K562 (cell line): Measurements from ENCODE around the gene MAGIX. TPM values are rescaled to one million over a fixed set of nuclear protein-coding genes. Genes with fewer than 3 reads are reported as not detected.
A peak's percentile ranks its signal among the peaks of the same experiment; 100 is the strongest.

Experiments
- CBX1 ChIP-seq: sonication (generic); IDR thresholded peaks from 2 replicates; pipeline ENCODE4 v1.6.1; 2016; ENCODE audit warnings: antibody characterized with exemption, low read depth, mild to moderate bottlenecking
- CEBPB ChIP-seq: fragments of 450-650 bp; IDR thresholded peaks from 2 replicates; pipeline ENCODE4 v1.6.1; 2016; ENCODE audit warnings: missing genetic modification characterization, missing compliant biosample characterization
- ERF ChIP-seq: fragments of 450-650 bp; formaldehyde crosslinking; IDR thresholded peaks from 2 replicates; pipeline ENCODE4 v1.4.0; 2020; ENCODE audit warnings: mild to moderate bottlenecking, mixed read lengths
- ESRRA ChIP-seq: fragments of 450-650 bp; IDR thresholded peaks from 2 replicates; pipeline ENCODE4 v1.6.1; 2014; ENCODE audit warnings: low read depth, mild to moderate bottlenecking, moderate library complexity, borderline replicate concordance
- ETV1 ChIP-seq: fragments of 450-650 bp; conservative IDR thresholded peaks from 2 replicates; pipeline ENCODE4 v1.6.1; 2016; ENCODE audit warnings: missing genetic modification characterization, control low read depth, low read depth, missing compliant biosample characterization
- GATAD2B ChIP-seq: fragments of 450-650 bp; IDR thresholded peaks from 2 replicates; pipeline ENCODE4 v1.6.1; 2017; ENCODE audit warnings: mild to moderate bottlenecking, borderline replicate concordance
- KDM5B ChIP-seq: fragments of 200-600 bp; sonication (generic); IDR thresholded peaks from 2 replicates; pipeline ENCODE4 v1.6.1; 2012; ENCODE audit warnings: low read depth, mild to moderate bottlenecking, moderate library complexity, low read length, control low read depth, inconsistent platforms; ENCODE audit not compliant: insufficient replicate concordance
- MECOM ChIP-seq: fragments of 250-450 bp; sonication (Bioruptor Pico); IDR thresholded peaks from 2 replicates; pipeline ENCODE4 v1.8.0; 2022; ENCODE audit warnings: inconsistent platforms
- NR2F6 ChIP-seq: fragments of 450-650 bp; formaldehyde crosslinking; IDR thresholded peaks from 2 replicates; pipeline ENCODE4 v1.4.0; 2020; ENCODE audit warnings: mild to moderate bottlenecking
- NUFIP1 ChIP-seq: fragments of 450-650 bp; IDR thresholded peaks from 2 replicates; pipeline ENCODE4 v1.6.1; 2018; ENCODE audit not compliant: partially characterized antibody
- PHF8 ChIP-seq: fragments of 200-600 bp; sonication (generic); IDR thresholded peaks from 2 replicates; pipeline ENCODE4 v1.6.1; 2012; ENCODE audit warnings: mixed run types, mild to moderate bottlenecking, inconsistent platforms, low read length, moderate library complexity, borderline replicate concordance
- POLR2B ChIP-seq: fragments of 450-650 bp; IDR thresholded peaks from 2 replicates; pipeline ENCODE4 v1.6.1; 2018; ENCODE audit warnings: low read depth; ENCODE audit not compliant: partially characterized antibody
- POLR2H ChIP-seq: IDR thresholded peaks from 2 replicates; pipeline ENCODE4 v1.6.1; 2016; ENCODE audit warnings: missing genetic modification characterization, low read depth, mild to moderate bottlenecking, control low read depth, missing compliant biosample characterization, moderate library complexity
- RB1 ChIP-seq: fragments of 450-650 bp; IDR thresholded peaks from 2 replicates; pipeline ENCODE4 v1.6.1; 2017; ENCODE audit warnings: low read depth, mild to moderate bottlenecking
- REST ChIP-seq, 2 experiments: fragments of 450-650 bp; formaldehyde crosslinking in 1 of 2; IDR thresholded peaks; 2 replicates each; pipeline versions ENCODE4 v1.4.0 to v1.6.1; 2014 to 2020; ENCODE audit warnings: mild to moderate bottlenecking in 2 of 2, borderline replicate concordance in 1 of 2, low read depth in 1 of 2
- SIN3A ChIP-seq, 2 experiments: fragments of 150-350 bp in 1 of 2; IDR thresholded peaks; 2 replicates each; pipeline ENCODE4 v1.6.1; 2011 to 2016; ENCODE audit warnings: borderline replicate concordance in 2 of 2, low read depth in 2 of 2, low read length in 2 of 2, mild to moderate bottlenecking in 2 of 2, moderate library complexity in 2 of 2; ENCODE audit not compliant: control insufficient read depth in 1 of 2
- STAT5A ChIP-seq: IDR thresholded peaks from 2 replicates; pipeline ENCODE4 v1.6.1; 2012; ENCODE audit warnings: low read length, inconsistent platforms, borderline replicate concordance
- TARDBP ChIP-seq: fragments of 450-650 bp; IDR thresholded peaks from 2 replicates; pipeline ENCODE4 v1.6.1; 2016
- THAP7 ChIP-seq: fragments of 250-450 bp; sonication (Bioruptor Pico); IDR thresholded peaks from 2 replicates; pipeline ENCODE4 v1.5.0; 2021
- ZBTB8A ChIP-seq: fragments of 450-650 bp; IDR thresholded peaks from 2 replicates; pipeline ENCODE4 v1.6.1; 2018; ENCODE audit warnings: mild to moderate bottlenecking, moderate library complexity; ENCODE audit not compliant: partially characterized antibody
- ZEB2 ChIP-seq: fragments of 450-650 bp; IDR thresholded peaks from 2 replicates; pipeline ENCODE4 v1.6.1; 2016
- ZNF584 ChIP-seq: fragments of 200-800 bp; sonication (Bioruptor generic); IDR thresholded peaks from 2 replicates; pipeline ENCODE4 v1.6.1; 2016; ENCODE audit warnings: low read depth, mild to moderate bottlenecking, missing genetic modification characterization, missing compliant biosample characterization
- polyA plus RNA-seq, 8 experiments: library from polyadenylated mRNA; depleted of rRNA in 4 of 8; stranded (reverse) in 5 of 8; unstranded in 3 of 8; fragments of >200 nt; fragmentation: Nextera tagmentation in 2 of 8; fragmentation: Illumina TruSeq in 1 of 8; extraction: Ambion mirVana in 2 of 8; extraction: Trizol in 1 of 8; gene quantifications; 2 replicates each; pipeline versions ENCODE4 v1.2.1 to v1.2.3, GENCODE V29; 2011 to 2014; ENCODE audit warnings: inconsistent platforms in 1 of 8, missing spikeins in 1 of 8
- total RNA-seq, 7 experiments: library from RNA; depleted of rRNA in 6 of 7; stranded (reverse); fragments of >200 nt in 6 of 7; fragmentation: Illumina TruSeq in 2 of 7; extraction: Trizol in 2 of 7; gene quantifications; 2 replicates each; pipeline versions ENCODE4 v1.2.1 to v1.2.3, GENCODE V29; 2011 to 2021; ENCODE audit warnings: low replicate concordance in 1 of 7

MAGIX gene
- total and polyA plus RNA-seq, 9 of the 15 experiments (the other 6 are each of a cell fraction or from before 2014, with no cell fraction given): 0.08 to 3.5 (median 0.47) TPM

- TF ChIP-seq REST (IDR thresholded peaks at IDR 0.05; ENCODE audit: borderline replicate concordance) (no peak; the same call in 1 of the 2 replicates), REST (CRISPR knock-in tag; IDR thresholded peaks at IDR 0.05; ENCODE audit: low read depth) (0 out of 2 replicates have a peak, but pooled peaks have one; percentile 44), MECOM (CRISPR knock-in tag) (no peak), CEBPB (tag) (no peak), THAP7 (CRISPR knock-in tag) (no peak), POLR2B (peak; percentile 7), SIN3A (IDR thresholded peaks at IDR 0.05; ENCODE audit: borderline replicate concordance in 2 of 2, control insufficient read depth in 1 of 2, low read depth in 2 of 2, low read length in 2 of 2) (no peak), STAT5A (no peak), PHF8 (0 out of 2 replicates have a peak, but pooled peaks have one; percentile 81), NR2F6 (no peak), TARDBP (no peak), ERF (CRISPR knock-in tag) (0 out of 2 replicates have a peak, but pooled peaks have one; percentile 65), CBX1 (no peak), KDM5B (no peak), NUFIP1 (no peak), ZEB2 (no peak), POLR2H (tag) (no peak), GATAD2B (no peak), RB1 (peak; percentile 70; the same call in 1 of the 2 replicates), ZBTB8A (no peak), ETV1 (no peak), ESRRA (no peak), ZNF584 (CRISPR knock-in tag) (no peak)
These were observed 29.0 kb downstream of the MAGIX start (continued) for GRCh38 chrX:49191574-49192011.
